GM18505 (cell line): ENCODE measurements around the gene STEAP3.

Experiments used
- ATAC-seq: cut with Tn5 transposase; IDR thresholded peaks from one replicate; pipeline ENCODE4 v1.9.1; 2021; ENCODE audit not compliant: unreplicated experiment
- POLR2A ChIP-seq: IDR thresholded peaks from 4 replicates; pipeline ENCODE4 v1.6.1; 2011; ENCODE audit warnings: borderline replicate concordance; ENCODE audit not compliant: insufficient read depth, insufficient read length; ENCODE audit errors: extremely low read depth

The STEAP3 gene

DNA sequence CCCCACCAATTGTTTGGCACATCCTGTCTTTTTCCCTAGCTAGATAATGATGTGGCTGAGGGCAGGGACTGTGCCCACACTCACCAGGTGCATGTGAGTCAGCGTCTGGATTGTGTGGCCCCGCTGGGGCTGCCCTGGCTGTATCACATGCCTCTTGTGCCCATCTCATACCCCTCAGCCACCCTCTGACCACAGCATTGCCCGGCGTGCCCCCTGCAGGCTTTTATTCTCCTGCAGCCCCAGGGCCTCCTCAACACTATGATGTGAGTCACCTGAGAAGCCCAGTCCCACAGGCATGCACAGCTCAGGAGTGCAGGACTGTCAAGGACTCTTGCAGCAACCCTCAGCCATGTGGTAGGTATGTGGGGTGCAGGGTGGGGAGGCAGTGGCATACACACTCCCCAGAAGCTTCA lies 14.8 kb upstream of the STEAP3 start:
- no peak for TF ChIP-seq POLR2A
- ATAC-seq: no peak

DNA sequence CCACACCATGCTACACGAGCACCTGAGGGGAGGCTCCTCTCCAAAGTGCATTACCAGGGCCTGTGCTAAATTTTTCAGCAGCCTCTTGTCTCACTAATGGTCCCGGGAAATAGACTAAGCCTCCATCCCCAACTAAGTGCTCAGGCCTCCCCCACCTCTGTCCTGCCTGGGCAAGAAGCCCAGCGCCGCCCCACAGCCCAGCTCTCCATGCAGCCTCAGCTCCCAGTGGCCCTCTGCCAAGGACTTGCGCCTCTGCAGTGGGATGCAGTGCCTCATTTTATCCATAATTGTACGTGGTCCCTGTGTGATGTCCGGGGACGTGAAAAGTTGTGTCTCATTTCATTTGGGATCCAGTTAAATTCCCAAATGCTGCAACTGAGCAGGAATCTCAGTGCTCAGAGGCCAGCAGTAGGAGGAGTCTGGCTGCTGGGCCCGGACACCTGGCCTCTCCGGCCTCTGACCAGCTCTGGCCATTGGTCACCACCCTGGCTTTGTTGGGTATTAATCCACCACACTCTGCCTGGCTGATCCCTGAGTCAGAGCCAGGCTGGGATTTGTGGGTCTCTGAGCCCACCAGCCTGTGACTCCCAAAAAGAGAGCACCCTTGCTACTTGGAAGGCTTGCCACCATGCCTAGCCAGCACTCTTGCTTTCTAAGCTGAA lies 11.4 kb upstream of the STEAP3 start:
- TF ChIP-seq POLR2A: no peak
- ATAC-seq: no peak

DNA sequence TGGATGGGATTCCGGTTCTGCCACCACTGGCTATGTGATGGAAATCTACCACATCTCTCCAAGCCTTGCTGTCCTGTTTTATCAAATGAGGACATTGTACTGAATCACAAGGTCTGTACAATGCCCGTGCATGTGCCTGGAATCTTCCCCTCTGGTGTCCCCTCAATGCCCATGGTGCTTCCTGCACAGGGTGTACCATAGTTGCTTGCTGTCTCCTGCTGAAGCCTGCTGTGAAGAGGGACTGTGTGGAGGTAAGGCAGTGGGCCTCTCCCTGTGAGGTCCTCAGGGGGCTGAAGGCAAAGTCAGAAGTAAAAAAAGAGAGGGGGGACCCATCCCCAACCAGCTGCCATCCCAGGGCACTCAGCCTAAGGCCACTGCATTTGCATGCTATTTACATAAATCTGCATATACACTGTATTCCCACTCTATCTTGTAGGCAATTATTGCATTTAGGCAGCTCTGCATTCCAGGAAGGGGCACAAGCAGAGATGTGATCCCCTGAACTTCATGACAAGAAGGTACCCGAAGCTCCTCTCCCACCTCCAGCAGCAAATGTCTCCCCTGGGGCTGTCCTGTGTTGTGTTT lies 9.1 kb upstream of the STEAP3 start:
- no peak for TF ChIP-seq POLR2A
- ATAC-seq: no peak

DNA sequence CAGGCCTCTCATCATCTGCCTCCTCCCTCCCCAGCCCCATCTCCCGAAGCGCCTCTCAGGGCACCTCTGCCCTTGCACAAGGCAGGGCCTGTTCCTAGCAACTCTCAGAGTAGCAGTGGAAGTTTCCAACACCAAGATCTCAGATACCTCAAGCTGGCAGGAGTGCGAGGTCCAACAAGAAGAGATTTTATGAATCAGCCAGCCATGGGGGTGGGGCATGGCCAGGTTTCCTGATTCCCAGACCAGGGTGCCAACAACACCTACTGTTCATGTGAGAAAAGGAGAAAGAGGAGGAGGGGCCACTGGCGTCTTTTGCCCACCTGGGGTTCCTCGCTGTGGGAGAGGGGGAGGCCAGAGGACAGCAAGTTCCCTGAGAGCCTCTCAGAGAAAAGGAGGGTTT lies 6.6 kb upstream of the STEAP3 start:
- ATAC-seq: no peak
- no peak for TF ChIP-seq POLR2A

DNA sequence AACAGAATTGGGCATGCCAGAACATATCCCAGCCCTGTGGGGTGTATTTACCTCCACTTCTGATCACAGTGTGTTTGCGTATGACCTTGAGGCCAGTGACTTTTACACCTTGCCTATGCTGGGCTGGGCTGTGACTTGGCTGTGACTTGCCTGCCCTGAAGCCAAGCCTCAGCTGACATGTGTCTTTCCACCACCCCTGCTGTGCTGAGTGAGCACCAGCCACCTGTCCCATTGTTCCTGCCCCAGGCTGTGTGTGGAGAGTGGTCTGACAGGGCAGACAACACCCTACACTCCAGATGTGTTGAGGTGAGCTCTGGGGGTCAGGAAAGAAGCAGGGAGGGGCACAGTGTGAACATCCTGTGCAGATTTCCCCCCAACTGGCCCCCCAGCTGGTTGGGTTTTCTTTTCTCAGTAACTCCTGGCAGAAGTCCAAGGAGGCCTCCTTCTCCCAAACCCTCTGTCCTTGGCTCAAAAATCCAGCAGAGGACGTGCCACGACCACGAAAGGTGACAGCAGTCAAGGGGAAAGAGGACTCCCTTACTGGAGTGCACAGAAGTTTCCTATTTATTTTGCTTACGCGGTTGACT lies 5.1 kb upstream of the STEAP3 start:
- ATAC-seq: no peak
- no peak for TF ChIP-seq POLR2A

DNA sequence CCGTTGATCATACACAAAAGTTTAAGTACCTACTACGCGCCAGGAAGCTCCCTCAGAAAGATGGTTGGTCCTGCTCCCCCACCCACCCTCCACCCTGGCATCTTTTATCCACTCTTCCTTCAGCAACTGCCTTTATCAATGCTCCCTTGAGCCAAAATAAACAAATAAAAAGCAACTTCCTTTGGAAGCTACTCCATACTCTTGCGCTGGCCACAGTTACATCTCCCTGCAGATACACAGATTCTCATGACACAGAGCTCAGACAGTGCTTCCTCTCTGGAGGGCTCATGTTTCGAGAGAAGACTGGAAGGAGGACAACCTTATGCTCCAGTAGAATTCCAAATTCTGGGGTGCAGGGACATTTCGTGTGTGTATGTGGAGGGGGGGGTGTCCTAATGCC lies 3.8 kb upstream of the STEAP3 start:
- no peak for ATAC-seq
- no peak for TF ChIP-seq POLR2A

DNA sequence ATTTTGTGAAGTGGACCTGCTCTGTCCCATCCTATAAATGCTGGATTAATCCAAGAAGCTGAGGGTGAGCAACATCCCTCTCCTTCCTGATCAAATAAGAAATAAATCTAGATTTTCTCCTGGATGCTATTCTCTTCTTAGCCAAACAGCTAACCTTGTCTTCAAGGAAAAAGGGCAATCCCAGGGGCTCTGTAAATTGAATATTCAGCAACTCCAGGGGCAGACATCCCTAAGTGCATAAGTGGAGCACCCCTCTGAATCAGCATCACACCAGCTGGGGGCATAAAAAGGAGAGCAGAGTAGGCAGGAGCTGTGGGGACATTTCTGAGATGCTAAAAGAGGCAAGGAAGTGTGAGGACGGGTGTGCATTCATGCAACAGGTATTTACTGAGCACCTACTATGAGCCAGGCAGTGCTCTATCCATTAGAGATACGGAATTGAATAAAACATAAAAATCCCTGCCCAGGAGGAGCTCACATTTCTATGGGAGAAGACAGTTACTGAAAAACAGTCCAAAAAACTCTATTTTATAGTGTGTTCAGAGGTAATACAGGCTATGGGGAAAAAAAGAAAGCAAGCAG lies 2.8 kb upstream of the STEAP3 start:
- ATAC-seq: no peak

DNA sequence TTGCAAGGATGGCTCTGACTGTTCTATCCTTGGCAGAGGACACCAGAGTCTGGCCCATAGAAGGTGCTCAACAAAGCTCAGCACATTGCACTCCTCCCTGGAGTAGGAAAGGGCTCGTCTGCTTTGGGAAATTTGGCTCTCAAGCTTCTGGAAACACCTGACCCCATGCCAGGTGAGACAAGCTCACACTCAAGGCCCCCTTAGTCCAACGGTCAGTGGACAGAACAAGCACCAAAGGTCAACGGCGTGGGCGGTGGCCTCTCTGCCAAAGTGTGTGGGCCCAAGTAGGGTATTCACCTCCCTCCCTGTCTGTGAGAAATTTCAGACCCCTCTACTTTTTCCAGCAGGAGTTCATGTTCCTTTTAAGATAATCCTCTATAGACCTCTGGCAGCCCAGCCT lies 2.0 kb upstream of the STEAP3 start:
- no peak for TF ChIP-seq POLR2A
- ATAC-seq: no peak

More for the DNA sequence above, 2.8 kb upstream of the STEAP3 start:
- TF ChIP-seq POLR2A: no peak

DNA sequence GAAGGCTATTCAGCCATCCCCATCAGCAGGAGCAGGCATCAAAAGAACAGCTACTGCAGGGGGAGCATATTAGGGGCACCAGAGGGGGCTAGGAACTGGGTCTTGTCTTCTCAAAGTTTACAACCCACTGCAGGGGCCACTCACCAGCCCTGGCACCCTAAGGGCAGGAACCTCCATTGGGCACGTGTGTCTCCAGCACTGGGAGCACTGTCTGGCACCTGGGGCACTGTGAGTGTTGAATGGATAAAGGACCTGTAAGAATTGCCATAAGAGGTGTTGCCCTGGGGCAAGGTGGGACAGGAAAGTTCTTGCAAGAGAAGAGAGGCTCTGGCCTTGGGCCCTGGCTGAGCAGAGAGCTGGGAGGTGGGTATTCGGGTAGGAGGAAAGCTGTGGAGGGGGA lies 1.4 kb upstream of the STEAP3 start:
- no peak for TF ChIP-seq POLR2A
- ATAC-seq: no peak

DNA sequence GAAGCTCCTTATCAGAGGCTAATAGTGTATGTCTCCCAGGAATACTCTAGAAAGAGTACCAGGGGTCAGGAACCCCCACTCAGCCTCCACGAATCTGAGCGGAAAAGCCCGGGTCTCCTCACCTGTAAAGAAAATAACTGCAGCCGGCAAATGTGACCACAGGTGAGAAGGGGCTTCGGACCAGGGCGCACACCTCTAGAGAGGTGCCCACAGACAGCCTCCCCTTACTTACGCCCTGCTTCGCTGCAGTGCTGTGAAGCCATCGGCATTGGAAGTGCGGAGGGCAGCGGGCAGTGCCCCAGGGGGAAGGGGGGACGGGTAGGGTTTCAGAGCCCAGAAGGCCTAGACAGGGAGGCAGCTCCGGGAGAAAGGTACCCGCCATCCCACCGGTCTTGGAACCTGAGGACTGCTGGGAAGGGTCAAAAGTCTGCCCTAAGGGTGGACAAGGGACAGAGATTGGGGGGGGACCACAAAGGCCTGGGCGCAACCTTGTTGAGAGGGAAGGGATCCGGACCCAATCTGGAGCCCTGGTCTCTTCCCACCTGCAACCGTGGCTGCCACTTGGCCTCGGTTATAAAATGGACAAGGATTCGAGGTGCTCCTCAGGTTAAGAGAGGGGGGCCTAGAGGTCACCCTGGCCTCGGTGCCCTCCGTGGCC lies 642 bp upstream of the STEAP3 start:
- ATAC-seq: no peak
- TF ChIP-seq POLR2A: no peak

DNA sequence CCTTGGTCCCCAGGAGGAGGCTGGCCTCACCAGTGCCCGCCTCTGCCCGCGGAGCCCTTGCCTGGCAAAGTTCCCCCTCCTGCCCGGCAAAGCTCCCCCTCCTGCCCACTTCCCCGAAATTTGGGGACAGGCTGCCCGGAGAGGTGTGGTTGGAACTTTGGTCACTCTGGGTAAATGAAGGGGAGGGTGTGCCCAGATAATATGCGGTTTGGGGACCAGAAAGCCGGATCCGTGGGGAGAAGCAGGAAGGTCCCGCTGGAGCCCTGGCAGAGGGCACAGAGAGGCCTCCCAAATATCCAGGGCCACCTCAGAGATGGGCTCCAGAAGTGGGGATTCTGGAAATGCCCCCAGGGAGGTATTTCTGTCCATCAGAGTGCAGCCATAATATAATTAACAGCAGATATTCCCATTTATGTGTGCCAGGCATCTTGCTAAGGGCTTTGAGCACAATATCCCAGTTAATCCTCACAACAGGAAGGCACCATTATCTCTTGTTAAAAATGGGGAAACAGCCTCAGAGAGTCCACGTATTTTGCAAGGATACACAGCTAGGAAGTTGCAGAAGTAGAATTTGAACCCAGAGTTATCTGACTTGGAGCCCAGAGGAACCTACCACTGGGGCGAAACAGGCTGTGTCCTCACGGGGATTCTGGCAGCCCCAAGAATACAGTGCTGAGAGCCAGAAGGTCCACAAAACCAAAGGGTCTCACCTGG lies 914 bp downstream of the STEAP3 start:
- no peak for ATAC-seq
- no peak for TF ChIP-seq POLR2A

DNA sequence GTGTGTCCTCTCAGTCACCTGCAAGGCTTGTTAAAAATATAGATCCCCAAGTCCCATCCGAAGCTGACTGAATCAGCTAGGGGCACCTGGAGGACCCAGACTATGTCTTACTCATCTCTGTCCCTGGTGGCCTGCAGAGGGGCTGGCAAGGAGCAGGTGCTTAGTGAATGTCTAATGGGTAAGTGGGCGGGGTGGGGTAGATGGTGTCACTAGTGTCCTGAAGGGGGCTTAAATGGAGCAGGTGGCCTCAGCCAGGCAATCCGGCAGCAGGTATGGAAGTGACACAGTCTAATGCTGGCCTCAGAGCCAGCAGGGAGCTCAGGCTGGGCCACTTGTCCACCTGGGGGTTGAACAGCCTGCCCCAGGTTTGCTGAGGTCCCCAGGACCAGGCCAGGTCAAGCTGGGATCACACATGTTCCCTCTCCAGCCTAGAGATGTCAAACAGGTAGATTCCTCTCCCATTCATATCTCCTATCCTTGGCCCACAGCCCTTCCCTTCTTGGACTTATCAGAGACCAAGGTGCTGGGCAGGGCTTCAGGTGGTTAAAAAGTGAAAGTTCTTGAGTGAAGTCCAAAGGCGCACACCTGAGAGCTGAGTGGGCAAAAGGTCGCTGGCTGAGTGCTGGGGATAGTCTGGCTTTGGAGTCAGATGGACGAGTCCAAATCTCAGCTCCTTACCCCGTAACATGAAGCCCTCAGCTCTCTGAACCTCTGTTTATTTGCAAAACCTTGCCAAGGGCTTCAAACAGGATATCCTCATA lies 1.7 kb downstream of the STEAP3 start:
- ATAC-seq: peak; percentile 36
- no peak for TF ChIP-seq POLR2A

DNA sequence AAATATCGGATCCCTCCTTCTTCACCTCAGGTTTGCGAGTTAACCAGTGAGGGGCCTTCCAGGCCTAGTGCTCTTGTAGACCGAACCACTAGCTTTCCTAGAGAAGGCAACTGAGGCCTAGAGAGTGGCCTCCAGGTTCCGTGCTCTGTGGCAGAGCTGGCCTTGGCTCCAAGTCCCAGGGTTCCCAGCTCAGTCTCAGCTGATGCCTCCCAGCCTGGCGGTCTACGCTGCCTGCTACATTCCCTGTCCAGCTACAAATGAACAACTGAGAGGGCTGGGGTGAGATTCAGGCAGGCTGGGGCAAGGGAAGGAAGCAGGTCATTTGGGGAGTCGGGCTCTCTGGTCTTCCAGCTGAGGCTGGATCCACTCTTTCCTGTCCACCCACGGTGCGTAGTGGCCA lies 2.3 kb downstream of the STEAP3 start:
- TF ChIP-seq POLR2A: no peak
- ATAC-seq: no peak

DNA sequence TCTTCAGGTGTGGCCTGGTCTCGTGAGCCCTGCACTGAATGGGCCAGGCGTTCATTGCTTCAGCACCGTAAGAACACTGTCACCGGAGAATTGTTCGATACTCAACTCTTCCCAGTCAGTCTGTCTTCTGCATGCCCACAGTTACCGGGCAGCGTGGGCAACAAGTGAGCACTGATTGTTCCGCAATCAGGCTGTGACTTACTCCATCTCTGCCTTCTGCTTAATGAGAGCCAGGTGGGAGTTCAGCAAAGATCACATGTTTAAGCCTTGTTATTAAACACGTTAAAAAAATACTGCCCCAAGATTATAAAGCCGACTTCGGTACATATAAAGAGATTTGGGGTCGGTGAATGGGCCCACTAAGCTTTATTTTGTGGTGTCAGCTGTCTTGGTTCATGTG lies 3.7 kb downstream of the STEAP3 start:
- no peak for ATAC-seq
- no peak for TF ChIP-seq POLR2A
